ENCODE results near the gene SH2D1B. TPM values are rescaled to one million over a fixed set of nuclear protein-coding genes. Genes with fewer than 3 reads are reported as not detected.

The SH2D1B gene
- total and polyA plus RNA-seq, 2 donors (not counting 1 experiment from before 2014, with no cell fraction given) = 0.15 TPM

GRCh38 chr1:162390396-162391185 lies 21.3 kb downstream of the SH2D1B start:
- no peak for DNase-seq
- peaks cover 21% of the 10 kb centered on the region for H3K27me3 Mint-ChIP-seq
- Histone ChIP-seq H3K79me2 (ENCODE audit: control insufficient read depth, insufficient read depth, low read length) (no peaks in the 10 kb centered on the region), H3K4me2 (replicated peaks; ENCODE audit: low read depth, low read length, poor library complexity, severe bottlenecking) (no peak overlapping the region), H4K20me1 (ENCODE audit: control insufficient read depth, insufficient read depth, low read length, poor library complexity, severe bottlenecking) (no peaks in the 10 kb centered on the region), H3K4me3 (ENCODE audit: control extremely low read depth in 1 of 5, extremely low read depth in 1 of 5, insufficient read depth in 1 of 5, low read depth in 2 of 5, low read length in 4 of 5) (no peak overlapping the region), H3K9ac (ENCODE audit: low read length) (no peak overlapping the region), H3K27ac (ENCODE audit: low read length in 2 of 2) (no peak overlapping the region), H3K36me3 (replicated peaks in 1 of 2; ENCODE audit: control extremely low read depth in 1 of 2, control insufficient read depth in 1 of 2, extremely low read depth in 1 of 2, insufficient read depth in 2 of 2, low read length in 1 of 2) (no peaks in the 10 kb centered on the region), H3K9me3 (ENCODE audit: control extremely low read depth in 1 of 3, control insufficient read depth in 2 of 3, insufficient read depth in 1 of 3, low read length in 2 of 3) (no peaks in the 10 kb centered on the region), H3K4me1 (ENCODE audit: control insufficient read depth in 2 of 2, insufficient read depth in 2 of 2, low read length in 2 of 2) (peaks cover 3 to 5% of the 10 kb centered on the region in 2 donors), H2AFZ (ENCODE audit: insufficient read depth, low read depth, low read length, poor library complexity, severe bottlenecking) (no peak overlapping the region), H3K27me3 (replicated peaks in 1 of 4; ENCODE audit: control extremely low read depth in 1 of 4, control insufficient read depth in 3 of 4, insufficient read depth in 4 of 4, low read length in 3 of 4) (no peaks in the 10 kb centered on the region)
- H3K4me3 Mint-ChIP-seq = no peak overlapping the region
- peaks cover 10% of the 10 kb centered on the region for H3K4me1 Mint-ChIP-seq
- 85% methylated on average over 11 of the region's 15 CpGs for WGBS (ENCODE audit: insufficient coverage)
- H3K27ac Mint-ChIP-seq = no peak overlapping the region
- intact Hi-C loops (cut with micrococcal nuclease) = no loop called here
- POLR2A ChIA-PET = no interaction called here
- ATAC-seq (ENCODE audit: low read depth) = no peak
- no peaks in the 10 kb centered on the region for H3K9me3 Mint-ChIP-seq (ENCODE audit: insufficient read depth)
- no peak for TF ChIP-seq CTCF (IDR thresholded peaks at IDR 0.05)
- TF ChIP-seq EZH2 (IDR thresholded peaks at IDR 0.05; ENCODE audit: borderline replicate concordance, insufficient read depth, low read depth, low read length, poor library complexity, severe bottlenecking) = no peak
- CTCF ChIA-PET = no interaction called here

GRCh38 chr1:162389971-162390370 lies 22.0 kb downstream of the SH2D1B start:
- H3K9me3 Mint-ChIP-seq (ENCODE audit: insufficient read depth) = no peaks in the 10 kb centered on the region
- H3K79me2 ChIP-seq (ENCODE audit: control insufficient read depth, insufficient read depth, low read length) = no peaks in the 10 kb centered on the region
- no peak overlapping the region for H2AFZ ChIP-seq (ENCODE audit: insufficient read depth, low read depth, low read length, poor library complexity, severe bottlenecking)
- no peak overlapping the region for H3K27ac Mint-ChIP-seq
- H3K36me3 ChIP-seq (replicated peaks in 1 of 2; ENCODE audit: control extremely low read depth in 1 of 2, control insufficient read depth in 1 of 2, extremely low read depth in 1 of 2, insufficient read depth in 2 of 2, low read length in 1 of 2) = no peaks in the 10 kb centered on the region
- no peak for DNase-seq
- H3K4me3 Mint-ChIP-seq = no peak overlapping the region
- peaks cover 10% of the 10 kb centered on the region for H3K4me1 Mint-ChIP-seq
- H3K4me3 ChIP-seq (ENCODE audit: control extremely low read depth in 1 of 5, extremely low read depth in 1 of 5, insufficient read depth in 1 of 5, low read depth in 2 of 5, low read length in 4 of 5) = no peak overlapping the region
- H3K4me2 ChIP-seq (replicated peaks; ENCODE audit: low read depth, low read length, poor library complexity, severe bottlenecking) = no peak overlapping the region
- intact Hi-C loops (cut with micrococcal nuclease) = no loop called here
- H3K9me3 ChIP-seq (ENCODE audit: control extremely low read depth in 1 of 3, control insufficient read depth in 2 of 3, insufficient read depth in 1 of 3, low read length in 2 of 3) = no peaks in the 10 kb centered on the region
- no peaks in the 10 kb centered on the region for H4K20me1 ChIP-seq (ENCODE audit: control insufficient read depth, insufficient read depth, low read length, poor library complexity, severe bottlenecking)
- no peak overlapping the region for H3K27ac ChIP-seq (ENCODE audit: low read length in 2 of 2)
- CTCF ChIA-PET = interaction anchor here (1.3 kb wide), 1 partner anchor 334 kb away, joined by 6 read pairs; no protein-coding TSS in a partner anchor
- WGBS (ENCODE audit: insufficient coverage) = 97% methylated on average over 5 of the region's 9 CpGs
- no peaks in the 10 kb centered on the region for H3K27me3 ChIP-seq (replicated peaks in 1 of 4; ENCODE audit: control extremely low read depth in 1 of 4, control insufficient read depth in 3 of 4, insufficient read depth in 4 of 4, low read length in 3 of 4)
- no peak for ATAC-seq (ENCODE audit: low read depth)
- TF ChIP-seq EZH2 (IDR thresholded peaks at IDR 0.05; ENCODE audit: borderline replicate concordance, insufficient read depth, low read depth, low read length, poor library complexity, severe bottlenecking) (no peak), CTCF (IDR thresholded peaks at IDR 0.05) (no peak)
- peaks cover 21% of the 10 kb centered on the region for H3K27me3 Mint-ChIP-seq
- peaks cover 3 to 5% of the 10 kb centered on the region in 2 donors for H3K4me1 ChIP-seq (ENCODE audit: control insufficient read depth in 2 of 2, insufficient read depth in 2 of 2, low read length in 2 of 2)
- POLR2A ChIA-PET = no interaction called here
- no peak overlapping the region for H3K9ac ChIP-seq (ENCODE audit: low read length)

Data from B cell (primary cell).